Adrenal gland (tissue), 5 donors: ENCODE results near the gene FAM111B.

Source experiments
- CTCF ChIP-seq, 6 experiments: fragments of 450-650 bp in 4 of 6; fragments of 200-600 bp in 2 of 6; sonication (generic) in 1 of 6; IDR thresholded peaks; 1 replicate in 5 of 6; 2 replicates in 1 of 6; pipeline versions ENCODE4 v1.5.1 to v1.8.0; 2016 to 2021; ENCODE audit warnings: antibody characterized with exemption in 6 of 6, mild to moderate bottlenecking in 2 of 6, moderate library complexity in 1 of 6
- POLR2A ChIP-seq, 2 donors: fragments of 450-650 bp; IDR thresholded peaks; one replicate each; pipeline ENCODE4 v1.6.1; 2017; ENCODE audit warnings: antibody characterized with exemption in 2 of 2, mild to moderate bottlenecking in 2 of 2, moderate library complexity in 1 of 2
- donor health status: DM: no; HTN: no; CAD: no.

DNA sequence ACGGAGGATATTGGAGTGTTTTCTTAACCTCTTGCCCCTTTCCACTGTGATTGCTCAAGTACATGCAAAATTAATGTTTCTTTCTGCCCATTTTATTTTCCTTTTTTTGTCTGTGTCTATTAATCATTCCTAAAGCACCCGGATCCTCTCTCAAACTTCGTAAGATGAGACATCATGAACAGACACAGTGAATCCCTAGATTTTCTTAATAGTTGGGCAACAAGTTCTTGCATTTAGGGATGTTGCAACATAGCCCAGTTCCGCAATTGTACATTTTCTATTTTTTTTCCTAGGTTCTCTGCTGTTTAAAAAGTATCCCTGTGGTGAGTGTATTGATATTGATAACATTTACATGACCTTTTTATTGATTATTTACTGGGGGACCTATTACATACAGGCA lies 38.5 kb downstream of the FAM111B start:
- TF ChIP-seq CTCF (IDR thresholded peaks at IDR 0.05) (no peak), POLR2A (IDR thresholded peaks at IDR 0.05) (no peak)
